Measurements from ENCODE around the gene RIPOR3.
"Not testable (repeated sequence)": the region's sequence is repeated elsewhere in the genome, so short reads cannot be mapped to it uniquely, and the experiment has no call there.

RIPOR3 gene

DNA sequence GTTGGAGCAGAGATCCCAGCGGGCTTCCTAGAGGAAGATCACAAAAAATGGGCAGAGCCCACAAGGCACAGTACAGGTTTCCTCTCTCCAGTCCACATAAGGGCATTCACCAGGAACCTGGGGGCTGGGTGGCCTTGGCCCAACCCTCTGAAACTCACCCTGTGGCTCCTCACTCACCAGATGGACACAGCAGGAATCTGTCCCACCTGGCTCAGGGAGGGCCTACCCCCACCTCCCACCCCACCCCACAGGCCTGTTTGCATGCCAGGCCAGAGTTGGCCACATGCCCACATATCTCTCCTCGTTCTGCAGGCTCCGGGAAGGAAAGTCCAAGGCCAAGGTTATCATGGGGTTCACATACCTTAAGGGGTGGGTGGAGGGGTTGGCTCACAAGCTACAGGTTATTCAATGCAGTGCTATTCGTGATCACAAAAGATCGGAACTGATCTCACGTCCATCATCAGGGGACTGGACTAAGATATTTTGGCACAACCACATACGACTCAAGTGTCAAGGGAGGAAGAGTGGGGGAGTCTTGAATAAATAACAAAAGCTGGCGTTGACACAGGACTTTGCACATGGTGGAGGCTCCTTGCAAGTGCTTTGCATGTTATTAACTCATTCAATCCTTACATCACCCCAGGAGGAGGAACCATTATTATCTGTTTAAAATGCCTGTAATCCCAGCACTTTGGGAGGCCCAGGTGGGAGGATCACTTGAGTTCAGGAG, 13.0 kb downstream of the RIPOR3 start:
- no peaks in the 10 kb centered on the region for H4K20me1 ChIP-seq (ENCODE audit: low read depth, low read length)
- H3F3A ChIP-seq (ENCODE audit: insufficient read depth) = no peaks in the 10 kb centered on the region
- TF ChIP-seq, protein P1, sequence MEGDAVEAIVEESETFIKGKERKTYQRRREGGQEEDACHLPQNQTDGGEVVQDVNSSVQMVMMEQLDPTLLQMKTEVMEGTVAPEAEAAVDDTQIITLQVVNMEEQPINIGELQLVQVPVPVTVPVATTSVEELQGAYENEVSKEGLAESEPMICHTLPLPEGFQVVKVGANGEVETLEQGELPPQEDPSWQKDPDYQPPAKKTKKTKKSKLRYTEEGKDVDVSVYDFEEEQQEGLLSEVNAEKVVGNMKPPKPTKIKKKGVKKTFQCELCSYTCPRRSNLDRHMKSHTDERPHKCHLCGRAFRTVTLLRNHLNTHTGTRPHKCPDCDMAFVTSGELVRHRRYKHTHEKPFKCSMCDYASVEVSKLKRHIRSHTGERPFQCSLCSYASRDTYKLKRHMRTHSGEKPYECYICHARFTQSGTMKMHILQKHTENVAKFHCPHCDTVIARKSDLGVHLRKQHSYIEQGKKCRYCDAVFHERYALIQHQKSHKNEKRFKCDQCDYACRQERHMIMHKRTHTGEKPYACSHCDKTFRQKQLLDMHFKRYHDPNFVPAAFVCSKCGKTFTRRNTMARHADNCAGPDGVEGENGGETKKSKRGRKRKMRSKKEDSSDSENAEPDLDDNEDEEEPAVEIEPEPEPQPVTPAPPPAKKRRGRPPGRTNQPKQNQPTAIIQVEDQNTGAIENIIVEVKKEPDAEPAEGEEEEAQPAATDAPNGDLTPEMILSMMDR (IDR thresholded peaks at IDR 0.05; ENCODE audit: insufficient read depth, low read length, poor library complexity, severe bottlenecking) = no peak
- no peak for TF ChIP-seq EZH2phosphoT487 (conservative IDR thresholded peaks at IDR 0.05; ENCODE audit: low read length)
- H3K27me3 ChIP-seq (ENCODE audit: low read length) = no peaks in the 10 kb centered on the region
- H3K9ac ChIP-seq (ENCODE audit: low read length) = no peak overlapping the region
- no peak overlapping the region for H2AFZ ChIP-seq (ENCODE audit: low read depth, low read length, severe bottlenecking)
- H3K4me2 ChIP-seq (ENCODE audit: low read depth, low read length, poor library complexity, severe bottlenecking) = no peak overlapping the region
- no peak overlapping the region for H3K27ac ChIP-seq (ENCODE audit: low read depth, low read length)
- H3K79me2 ChIP-seq (ENCODE audit: insufficient read depth, low read length) = no peaks in the 10 kb centered on the region
- no peaks in the 10 kb centered on the region for H3K36me3 ChIP-seq (ENCODE audit: low read length)
- no peak overlapping the region for H3K4me3 ChIP-seq (ENCODE audit: insufficient read depth, low read length, poor library complexity, severe bottlenecking)
- H3K9me2 ChIP-seq (replicated peaks; ENCODE audit: insufficient read depth, low read length) = no peaks in the 10 kb centered on the region
- H3K9me3 ChIP-seq (ENCODE audit: insufficient read depth, low read length) = no peaks in the 10 kb centered on the region

DNA sequence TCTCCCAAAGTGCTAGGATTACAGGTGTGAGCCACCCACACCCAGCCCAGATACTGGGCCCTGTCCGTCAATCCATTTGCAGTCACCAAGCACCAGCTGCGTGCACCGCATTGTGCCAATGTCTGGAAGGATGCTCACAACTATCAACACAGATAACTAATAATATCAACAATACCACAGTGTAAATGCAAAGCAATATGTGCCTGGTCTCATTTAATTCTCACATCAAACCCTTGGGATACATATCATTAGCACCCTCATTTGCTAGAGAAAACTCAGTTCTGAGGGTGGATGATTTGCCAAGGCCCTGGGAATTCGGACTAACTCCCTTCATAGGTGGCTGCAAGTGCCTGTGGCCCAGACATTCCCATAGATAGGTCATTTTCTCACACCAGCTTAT, 14.5 kb downstream of the RIPOR3 start:
- no peak for TF ChIP-seq EZH2phosphoT487 (conservative IDR thresholded peaks at IDR 0.05; ENCODE audit: low read length)
- TF ChIP-seq, protein P1 (IDR thresholded peaks at IDR 0.05; ENCODE audit: insufficient read depth, low read length, poor library complexity, severe bottlenecking) = no peak
- H2AFZ ChIP-seq (ENCODE audit: low read depth, low read length, severe bottlenecking) = no peak overlapping the region
- H3K9me3 ChIP-seq (ENCODE audit: insufficient read depth, low read length) = no peaks in the 10 kb centered on the region
- H3F3A ChIP-seq (ENCODE audit: insufficient read depth) = no peaks in the 10 kb centered on the region
- no peaks in the 10 kb centered on the region for H3K27me3 ChIP-seq (ENCODE audit: low read length)
- no peaks in the 10 kb centered on the region for H4K20me1 ChIP-seq (ENCODE audit: low read depth, low read length)
- H3K4me3 ChIP-seq (ENCODE audit: insufficient read depth, low read length, poor library complexity, severe bottlenecking) = no peak overlapping the region
- no peak overlapping the region for H3K4me2 ChIP-seq (ENCODE audit: low read depth, low read length, poor library complexity, severe bottlenecking)
- H3K9ac ChIP-seq (ENCODE audit: low read length) = no peak overlapping the region
- H3K36me3 ChIP-seq (ENCODE audit: low read length) = no peaks in the 10 kb centered on the region
- no peak overlapping the region for H3K27ac ChIP-seq (ENCODE audit: low read depth, low read length)
- H3K79me2 ChIP-seq (ENCODE audit: insufficient read depth, low read length) = no peaks in the 10 kb centered on the region
- H3K9me2 ChIP-seq (replicated peaks; ENCODE audit: insufficient read depth, low read length) = no peaks in the 10 kb centered on the region

DNA sequence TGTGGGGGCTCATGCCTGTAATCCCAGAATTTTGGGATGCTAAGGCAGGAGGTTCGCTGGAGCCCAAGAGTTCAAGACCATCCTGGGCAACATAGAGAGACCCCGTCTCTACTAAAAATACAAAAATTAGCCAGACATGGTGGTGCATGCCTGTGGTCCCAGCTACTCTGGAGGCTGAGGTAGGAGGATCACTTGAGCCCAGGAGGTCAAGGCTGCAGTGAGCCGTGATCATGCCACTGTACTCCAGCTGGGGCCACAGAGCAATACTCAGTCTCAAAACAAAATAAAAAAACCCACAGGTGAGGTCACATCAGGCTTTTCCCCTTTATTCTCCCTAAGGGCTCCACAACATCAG, 15.0 kb downstream of the RIPOR3 start:
- H4K20me1 ChIP-seq (ENCODE audit: low read depth, low read length); H3K9me3 ChIP-seq (ENCODE audit: insufficient read depth, low read length); H3K9ac ChIP-seq (ENCODE audit: low read length); H3K36me3 ChIP-seq (ENCODE audit: low read length); H3K4me2 ChIP-seq (ENCODE audit: low read depth, low read length, poor library complexity, severe bottlenecking); H3K79me2 ChIP-seq (ENCODE audit: insufficient read depth, low read length); H3F3A ChIP-seq (ENCODE audit: insufficient read depth); H3K27ac ChIP-seq (ENCODE audit: low read depth, low read length); H2AFZ ChIP-seq (ENCODE audit: low read depth, low read length, severe bottlenecking); H3K9me2 ChIP-seq (replicated peaks; ENCODE audit: insufficient read depth, low read length); H3K27me3 ChIP-seq (ENCODE audit: low read length); H3K4me3 ChIP-seq (ENCODE audit: insufficient read depth, low read length, poor library complexity, severe bottlenecking): not testable (repeated sequence)

DNA sequence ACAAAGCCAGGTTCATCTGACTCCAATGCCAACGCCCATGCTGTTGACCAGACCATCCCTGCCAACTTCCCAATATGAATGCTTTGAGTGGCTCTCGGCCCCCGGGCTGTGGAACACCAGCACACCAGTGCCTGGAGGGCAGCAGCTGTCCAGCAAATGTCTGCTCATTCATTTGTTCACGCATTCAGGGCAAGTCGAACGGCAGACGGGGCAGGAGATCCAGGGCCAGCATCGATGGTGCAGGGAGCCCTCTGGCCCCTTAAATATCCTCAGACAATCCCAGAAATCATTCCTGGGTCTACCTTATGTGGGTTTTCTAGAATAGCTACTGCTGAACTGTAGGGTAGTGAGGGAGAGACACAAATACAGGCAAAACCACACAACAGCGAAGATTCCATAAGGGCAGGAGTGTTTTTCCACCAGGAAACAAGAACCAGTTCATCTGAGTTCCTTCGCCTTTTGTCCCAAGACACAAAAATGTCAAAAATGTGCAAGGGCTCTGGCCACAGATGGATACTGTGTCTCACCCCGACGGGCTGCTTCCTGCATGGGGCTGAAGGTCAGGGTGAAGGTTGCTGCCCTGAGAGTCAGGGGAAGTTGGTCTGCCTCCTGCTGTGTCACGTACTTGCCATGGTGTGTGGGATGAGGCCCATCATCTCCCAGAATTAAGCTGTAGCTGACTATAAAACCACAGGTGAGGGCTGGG, 15.5 kb downstream of the RIPOR3 start:
- H4K20me1 ChIP-seq (ENCODE audit: low read depth, low read length) = no peaks in the 10 kb centered on the region
- H3K4me2 ChIP-seq (ENCODE audit: low read depth, low read length, poor library complexity, severe bottlenecking) = no peak overlapping the region
- H3K36me3 ChIP-seq (ENCODE audit: low read length) = no peaks in the 10 kb centered on the region
- H3K9me2 ChIP-seq (replicated peaks; ENCODE audit: insufficient read depth, low read length) = no peaks in the 10 kb centered on the region
- no peak overlapping the region for H3K9ac ChIP-seq (ENCODE audit: low read length)
- no peaks in the 10 kb centered on the region for H3F3A ChIP-seq (ENCODE audit: insufficient read depth)
- H3K9me3 ChIP-seq (ENCODE audit: insufficient read depth, low read length) = no peaks in the 10 kb centered on the region
- TF ChIP-seq, protein P1 (IDR thresholded peaks at IDR 0.05; ENCODE audit: insufficient read depth, low read length, poor library complexity, severe bottlenecking) = no peak
- no peak for TF ChIP-seq EZH2phosphoT487 (conservative IDR thresholded peaks at IDR 0.05; ENCODE audit: low read length)
- H3K27me3 ChIP-seq (ENCODE audit: low read length) = no peaks in the 10 kb centered on the region
- H3K27ac ChIP-seq (ENCODE audit: low read depth, low read length) = no peak overlapping the region
- H3K4me3 ChIP-seq (ENCODE audit: insufficient read depth, low read length, poor library complexity, severe bottlenecking) = no peak overlapping the region
- H3K79me2 ChIP-seq (ENCODE audit: insufficient read depth, low read length) = no peaks in the 10 kb centered on the region
- H2AFZ ChIP-seq (ENCODE audit: low read depth, low read length, severe bottlenecking) = no peak overlapping the region
